ENCODE results near the gene EFR3B.
"Not testable (repeated sequence)": the region's sequence is repeated elsewhere in the genome, so short reads cannot be mapped to it uniquely, and the experiment has no call there.

Gene EFR3B

DNA sequence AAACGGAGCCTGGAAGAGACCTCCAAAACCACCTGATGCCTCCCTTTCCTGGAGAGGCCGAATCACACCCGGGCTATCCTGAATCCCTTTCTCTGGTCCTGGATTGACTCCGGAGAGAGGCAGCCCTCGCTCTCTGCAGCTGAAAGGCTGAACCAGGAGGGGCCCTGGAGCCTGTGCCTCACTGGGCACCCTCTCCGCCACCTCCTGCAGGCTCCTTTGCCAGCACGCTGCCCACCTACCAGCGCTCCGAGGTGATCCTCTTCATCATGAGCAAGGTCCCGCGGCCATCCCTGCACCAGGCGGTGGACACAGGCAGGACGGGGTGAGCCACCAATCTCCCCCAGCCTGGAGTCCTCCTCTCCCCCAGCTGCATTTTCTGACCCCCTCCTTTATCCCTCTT, 90.8 kb downstream of the EFR3B start (continued):
- TF ChIP-seq TCF4 (CRISPR knock-in tag; IDR thresholded peaks at IDR 0.05; ENCODE audit: borderline replicate concordance) (no peak), PPARA (CRISPR knock-in tag; IDR thresholded peaks at IDR 0.05; ENCODE audit: borderline replicate concordance) (no peak), CSDC2 (CRISPR knock-in tag; IDR thresholded peaks at IDR 0.05) (no peak), TOX (CRISPR knock-in tag; IDR thresholded peaks at IDR 0.05; ENCODE audit: borderline replicate concordance) (no peak), ZC3H10 (CRISPR knock-in tag; IDR thresholded peaks at IDR 0.05) (no peak)

- ATAC-seq = not testable (repeated sequence)
Observed at GRCh38 chr2:25140535-25140934, 98.7 kb downstream of the EFR3B start.

DNA sequence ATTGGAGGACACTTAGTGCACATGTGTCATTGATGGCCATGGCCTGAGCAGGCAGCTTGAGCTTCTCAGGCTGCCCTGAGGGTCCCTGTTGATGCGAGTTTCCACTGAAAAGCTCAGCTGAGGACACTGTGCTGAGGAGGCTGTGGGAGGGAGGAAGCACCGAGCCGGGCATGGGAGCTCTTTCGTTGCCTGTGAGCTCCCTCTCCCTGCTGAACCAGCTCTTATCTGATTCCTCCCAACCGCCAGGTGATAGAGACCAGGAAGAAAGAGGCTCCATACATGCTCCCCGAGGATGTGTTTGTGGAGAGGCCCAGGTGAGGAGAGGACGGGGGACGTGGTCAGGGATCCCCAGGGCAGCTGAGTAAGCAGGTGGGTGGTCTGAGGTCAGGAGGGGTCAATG, 99.2 kb downstream of the EFR3B start:
- no peak for TF ChIP-seq POU6F1 (CRISPR knock-in tag; IDR thresholded peaks at IDR 0.05; ENCODE audit: borderline replicate concordance, low read depth)
- TF ChIP-seq PPARA (CRISPR knock-in tag; IDR thresholded peaks at IDR 0.05; ENCODE audit: borderline replicate concordance) = no peak
- no peak for TF ChIP-seq ISL1 (CRISPR knock-in tag; IDR thresholded peaks at IDR 0.05)
- TF ChIP-seq RARB (CRISPR knock-in tag; IDR thresholded peaks at IDR 0.05) = no peak

GRCh38 chr2:25145803-25146202, 103.9 kb downstream of the EFR3B start:
- ATAC-seq = no peak
- TF ChIP-seq BACH2 (CRISPR knock-in tag; IDR thresholded peaks at IDR 0.05; ENCODE audit: borderline replicate concordance) (no peak), ARNTL (CRISPR knock-in tag; IDR thresholded peaks at IDR 0.05; ENCODE audit: borderline replicate concordance, low read depth) (no peak), ZNF8 (CRISPR knock-in tag; IDR thresholded peaks at IDR 0.05) (no peak), OSR1 (CRISPR knock-in tag; IDR thresholded peaks at IDR 0.05) (no peak), PATZ1 (CRISPR knock-in tag; IDR thresholded peaks at IDR 0.05; ENCODE audit: borderline replicate concordance) (no peak), ZNF565 (CRISPR knock-in tag; conservative IDR thresholded peaks at IDR 0.05; ENCODE audit: low read depth) (no peak), TCF4 (CRISPR knock-in tag; IDR thresholded peaks at IDR 0.05; ENCODE audit: borderline replicate concordance) (no peak), RARB (CRISPR knock-in tag; IDR thresholded peaks at IDR 0.05) (no peak), POU6F1 (CRISPR knock-in tag; IDR thresholded peaks at IDR 0.05; ENCODE audit: borderline replicate concordance, low read depth) (no peak)

More for the DNA sequence above, 99.2 kb downstream of the EFR3B start:
- ATAC-seq = no peak

GRCh38 chr2:25146896-25147295, 105.0 kb downstream of the EFR3B start:
- TF ChIP-seq BACH2 (CRISPR knock-in tag; IDR thresholded peaks at IDR 0.05; ENCODE audit: borderline replicate concordance) (no peak), ZNF565 (CRISPR knock-in tag; conservative IDR thresholded peaks at IDR 0.05; ENCODE audit: low read depth) (no peak)

DNA sequence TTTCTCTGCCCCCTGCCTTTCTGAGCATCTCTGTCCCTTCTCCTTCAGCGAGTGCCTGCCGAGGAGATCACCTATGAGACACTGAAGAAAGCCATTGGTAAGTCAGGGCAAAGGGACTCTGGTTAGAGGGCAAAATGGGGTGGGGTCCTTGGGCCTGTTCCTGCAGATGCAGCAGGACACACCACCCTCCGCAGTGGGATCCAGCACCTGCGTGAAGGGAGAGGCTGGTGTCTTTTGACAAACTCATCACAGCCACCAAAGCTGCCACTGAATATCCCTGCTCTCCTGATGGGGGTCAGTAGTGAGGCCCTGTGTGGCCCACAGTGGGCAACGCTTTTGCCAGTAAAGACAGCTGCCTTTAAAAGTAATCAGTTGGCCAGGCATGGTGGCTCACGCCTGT, 107.8 kb downstream of the EFR3B start:
- TF ChIP-seq, protein P1, sequence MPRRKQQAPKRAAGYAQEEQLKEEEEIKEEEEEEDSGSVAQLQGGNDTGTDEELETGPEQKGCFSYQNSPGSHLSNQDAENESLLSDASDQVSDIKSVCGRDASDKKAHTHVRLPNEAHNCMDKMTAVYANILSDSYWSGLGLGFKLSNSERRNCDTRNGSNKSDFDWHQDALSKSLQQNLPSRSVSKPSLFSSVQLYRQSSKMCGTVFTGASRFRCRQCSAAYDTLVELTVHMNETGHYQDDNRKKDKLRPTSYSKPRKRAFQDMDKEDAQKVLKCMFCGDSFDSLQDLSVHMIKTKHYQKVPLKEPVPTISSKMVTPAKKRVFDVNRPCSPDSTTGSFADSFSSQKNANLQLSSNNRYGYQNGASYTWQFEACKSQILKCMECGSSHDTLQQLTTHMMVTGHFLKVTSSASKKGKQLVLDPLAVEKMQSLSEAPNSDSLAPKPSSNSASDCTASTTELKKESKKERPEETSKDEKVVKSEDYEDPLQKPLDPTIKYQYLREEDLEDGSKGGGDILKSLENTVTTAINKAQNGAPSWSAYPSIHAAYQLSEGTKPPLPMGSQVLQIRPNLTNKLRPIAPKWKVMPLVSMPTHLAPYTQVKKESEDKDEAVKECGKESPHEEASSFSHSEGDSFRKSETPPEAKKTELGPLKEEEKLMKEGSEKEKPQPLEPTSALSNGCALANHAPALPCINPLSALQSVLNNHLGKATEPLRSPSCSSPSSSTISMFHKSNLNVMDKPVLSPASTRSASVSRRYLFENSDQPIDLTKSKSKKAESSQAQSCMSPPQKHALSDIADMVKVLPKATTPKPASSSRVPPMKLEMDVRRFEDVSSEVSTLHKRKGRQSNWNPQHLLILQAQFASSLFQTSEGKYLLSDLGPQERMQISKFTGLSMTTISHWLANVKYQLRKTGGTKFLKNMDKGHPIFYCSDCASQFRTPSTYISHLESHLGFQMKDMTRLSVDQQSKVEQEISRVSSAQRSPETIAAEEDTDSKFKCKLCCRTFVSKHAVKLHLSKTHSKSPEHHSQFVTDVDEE (CRISPR knock-in tag; IDR thresholded peaks at IDR 0.05) = no peak
- no peak for TF ChIP-seq ISL1 (CRISPR knock-in tag; IDR thresholded peaks at IDR 0.05)
- no peak for TF ChIP-seq ZNF70 (CRISPR knock-in tag; IDR thresholded peaks at IDR 0.05)
- TF ChIP-seq ZNF565 (CRISPR knock-in tag; conservative IDR thresholded peaks at IDR 0.05; ENCODE audit: low read depth) = no peak
- no peak for TF ChIP-seq ZFP3 (CRISPR knock-in tag; IDR thresholded peaks at IDR 0.05)
- TF ChIP-seq GLIS3 (CRISPR knock-in tag; IDR thresholded peaks at IDR 0.05) = no peak
- no peak for TF ChIP-seq PATZ1 (CRISPR knock-in tag; IDR thresholded peaks at IDR 0.05; ENCODE audit: borderline replicate concordance)
- TF ChIP-seq CSDC2 (CRISPR knock-in tag; IDR thresholded peaks at IDR 0.05) = no peak
- TF ChIP-seq ESRRG (CRISPR knock-in tag; IDR thresholded peaks at IDR 0.05) = no peak
- no peak for ATAC-seq

More at GRCh38 chr2:25146896-25147295, 105.0 kb downstream of the EFR3B start:
- no peak for ATAC-seq

DNA sequence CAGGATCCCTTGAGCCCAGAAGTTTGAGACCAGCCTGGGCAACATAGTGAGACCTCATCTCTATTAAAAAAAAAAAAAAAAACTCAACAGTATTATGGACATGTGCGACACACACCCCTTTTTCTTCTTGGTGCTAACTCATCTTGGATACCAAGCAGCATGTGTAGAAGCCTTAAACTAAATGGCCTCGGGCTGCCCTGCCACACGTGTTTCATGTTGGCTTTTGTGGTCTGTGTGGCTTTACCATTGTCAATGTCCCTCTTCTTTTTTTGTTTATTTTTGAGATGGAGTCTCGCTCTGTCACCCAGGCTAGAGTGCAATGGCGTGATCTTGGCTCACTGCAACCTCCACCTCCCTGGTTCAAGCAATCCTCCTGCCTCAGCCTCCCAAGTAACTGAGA, 109.1 kb downstream of the EFR3B start:
- ATAC-seq = not testable (repeated sequence)

Data from SK-N-SH treated with all-trans-retinoic acid at 6 μM for 48 hours (cell line).